ENCODE results near the gene DDI2.
A peak's percentile ranks its signal among the peaks of the same experiment; 100 is the strongest.
"Not testable (repeated sequence)": the region's sequence is repeated elsewhere in the genome, so short reads cannot be mapped to it uniquely, and the experiment has no call there.

The DDI2 gene

DNA sequence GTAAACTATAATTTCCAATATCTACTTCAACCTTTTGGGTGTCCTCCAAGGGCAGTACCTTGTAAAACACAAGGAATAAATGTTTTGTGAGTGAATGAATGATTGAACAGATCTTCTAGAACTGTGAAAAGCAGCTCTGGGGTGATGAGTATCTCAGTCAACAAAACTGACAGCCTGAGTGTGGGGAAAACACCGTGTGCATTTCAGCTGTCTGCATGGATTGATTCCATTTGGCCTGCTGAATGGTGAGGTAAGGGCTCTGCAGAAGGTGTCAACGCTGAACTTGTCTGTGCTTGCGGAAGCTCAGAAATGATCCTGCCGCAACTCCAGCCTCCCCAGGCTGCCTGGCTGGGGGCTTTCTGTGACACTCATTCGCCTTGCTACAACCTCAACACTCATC, 25.0 kb upstream of the DDI2 start:
- ATAC-seq (ENCODE audit: low read depth): no peak

GRCh38 chr1:15595809-15596617, 21.2 kb upstream of the DDI2 start:
- no peak overlapping the region for H3K4me3 Mint-ChIP-seq
- no peaks in the 10 kb centered on the region for H3K27me3 Mint-ChIP-seq
- H3K27ac Mint-ChIP-seq: no peak overlapping the region
- DNase-seq (ENCODE audit: low spot score in 2 of 2) (no peak), ATAC-seq (ENCODE audit: low read depth) (no peak)
- H3K4me1 Mint-ChIP-seq: no peaks in the 10 kb centered on the region
- no peaks in the 10 kb centered on the region for H3K9me3 Mint-ChIP-seq
- H3K36me3 Mint-ChIP-seq: no peaks in the 10 kb centered on the region

More for the DNA sequence above, 25.0 kb upstream of the DDI2 start:
- Mint-ChIP-seq H3K36me3 (peaks cover 8% of the 10 kb centered on the region), H3K4me3 (no peak overlapping the region), H3K27me3 (no peaks in the 10 kb centered on the region), H3K27ac (no peak overlapping the region), H3K4me1 (peaks cover under 1% of the 10 kb centered on the region), H3K9me3 (no peaks in the 10 kb centered on the region)
- DNase-seq (ENCODE audit: low spot score in 2 of 2): no peak

DNA sequence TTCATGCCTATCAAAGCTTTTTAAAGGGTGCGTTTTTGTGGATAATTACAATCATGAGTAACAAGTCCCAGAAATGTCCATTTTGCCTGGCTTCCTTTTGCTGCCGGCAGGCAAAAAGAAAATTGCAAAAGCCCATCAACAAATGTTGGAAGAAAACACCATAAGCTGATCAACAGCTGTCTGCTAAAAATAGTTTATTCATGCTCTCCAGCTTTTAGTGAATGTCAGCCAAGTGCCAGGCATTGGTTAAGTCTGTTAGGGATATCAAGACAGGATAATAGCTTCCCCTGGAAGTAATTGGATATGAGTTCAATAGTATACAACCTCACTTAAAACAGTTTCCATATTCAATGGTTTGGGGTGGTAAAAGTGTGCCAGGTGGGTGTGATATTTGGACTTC, 18.8 kb upstream of the DDI2 start:
- DNase-seq (ENCODE audit: low spot score in 2 of 2): no peak
- Mint-ChIP-seq H3K9me3 (no peaks in the 10 kb centered on the region), H3K4me1 (peaks cover 2% of the 10 kb centered on the region), H3K36me3 (no peaks in the 10 kb centered on the region), H3K27me3 (no peaks in the 10 kb centered on the region), H3K27ac (no peak overlapping the region), H3K4me3 (no peak overlapping the region)
- no peak for ATAC-seq (ENCODE audit: low read depth)

- DNase-seq (ENCODE audit: low spot score in 2 of 2): peak; percentile 82 to 88
- no peaks in the 10 kb centered on the region for H3K36me3 Mint-ChIP-seq
- peaks cover 5% of the 10 kb centered on the region for H3K4me1 Mint-ChIP-seq
- peak; percentile 98 for ATAC-seq (ENCODE audit: low read depth)
- no peaks in the 10 kb centered on the region for H3K27me3 Mint-ChIP-seq
- peak overlapping the region; percentile 86 for H3K4me3 Mint-ChIP-seq
- H3K9me3 Mint-ChIP-seq: no peaks in the 10 kb centered on the region
- H3K27ac Mint-ChIP-seq: peak overlapping the region; percentile 86
Observed at GRCh38 chr1:15603050-15603965, 13.9 kb upstream of the DDI2 start.

DNA sequence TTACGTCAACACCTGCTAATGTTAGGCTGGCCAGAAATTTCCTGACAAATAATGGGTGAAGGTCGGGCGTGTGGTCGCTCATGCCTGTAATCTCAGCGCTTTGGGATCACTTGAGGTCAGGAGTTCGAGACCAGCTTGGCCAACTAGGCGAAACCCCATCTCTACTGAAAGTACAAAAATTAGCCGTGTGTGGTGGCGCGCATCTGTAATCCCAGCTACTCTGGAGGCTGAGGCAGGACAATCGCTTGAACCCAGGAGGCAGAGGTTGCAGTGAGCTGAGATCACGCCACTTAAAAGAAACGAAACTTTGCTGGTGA, 13.3 kb upstream of the DDI2 start:
- not testable (repeated sequence) for H3K27me3 Mint-ChIP-seq; H3K36me3 Mint-ChIP-seq; H3K4me1 Mint-ChIP-seq; DNase-seq (ENCODE audit: low spot score in 2 of 2); H3K9me3 Mint-ChIP-seq; ATAC-seq (ENCODE audit: low read depth)
- peak overlapping the region; percentile 86 for H3K27ac Mint-ChIP-seq
- peak overlapping the region; percentile 86 for H3K4me3 Mint-ChIP-seq

GRCh38 chr1:15604400-15604799, 12.9 kb upstream of the DDI2 start:
- not testable (repeated sequence) for H3K36me3 Mint-ChIP-seq; H3K27ac Mint-ChIP-seq; H3K27me3 Mint-ChIP-seq; H3K4me3 Mint-ChIP-seq; DNase-seq (ENCODE audit: low spot score in 2 of 2); H3K9me3 Mint-ChIP-seq; H3K4me1 Mint-ChIP-seq; ATAC-seq (ENCODE audit: low read depth)

GRCh38 chr1:15605398-15606383, 11.6 kb upstream of the DDI2 start:
- Mint-ChIP-seq H3K36me3 (no peaks in the 10 kb centered on the region), H3K27me3 (no peaks in the 10 kb centered on the region), H3K9me3 (no peaks in the 10 kb centered on the region), H3K27ac (no peak overlapping the region), H3K4me1 (peaks cover 5% of the 10 kb centered on the region), H3K4me3 (no peak overlapping the region)
- no peak for DNase-seq (ENCODE audit: low spot score in 2 of 2)
- ATAC-seq (ENCODE audit: low read depth): no peak

GRCh38 chr1:15609631-15610030, 7.6 kb upstream of the DDI2 start:
- Mint-ChIP-seq H3K27ac (no peak overlapping the region), H3K27me3 (no peaks in the 10 kb centered on the region)

DNA sequence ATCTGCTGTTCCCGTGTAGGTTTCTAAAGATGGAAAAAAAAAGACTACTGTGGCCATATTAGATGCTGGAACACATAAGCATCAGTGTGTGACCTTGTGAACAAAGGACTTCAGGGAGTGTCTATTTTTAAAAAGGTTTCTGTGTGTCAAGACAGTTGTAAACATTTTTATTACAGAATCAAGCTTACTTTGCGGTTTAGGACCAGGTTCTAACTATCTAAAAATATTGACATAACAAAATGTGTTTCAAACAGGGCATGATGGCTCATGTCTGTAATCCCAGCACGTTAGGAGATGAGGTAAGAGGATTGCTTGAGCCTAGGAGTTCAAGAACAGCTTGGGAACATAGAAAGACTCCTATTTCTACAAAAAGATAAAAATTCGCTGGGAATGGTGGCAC, 7.1 kb upstream of the DDI2 start:
- ATAC-seq (ENCODE audit: low read depth) (no peak), DNase-seq (ENCODE audit: low spot score in 2 of 2) (no peak)
- Mint-ChIP-seq H3K4me3 (no peak overlapping the region), H3K4me1 (no peaks in the 10 kb centered on the region), H3K27ac (no peak overlapping the region), H3K27me3 (no peaks in the 10 kb centered on the region), H3K9me3 (no peaks in the 10 kb centered on the region), H3K36me3 (no peaks in the 10 kb centered on the region)

More at GRCh38 chr1:15609631-15610030, 7.6 kb upstream of the DDI2 start:
- DNase-seq (ENCODE audit: low spot score in 2 of 2) (no peak), ATAC-seq (ENCODE audit: low read depth) (no peak)
- Mint-ChIP-seq H3K9me3 (no peaks in the 10 kb centered on the region), H3K36me3 (no peaks in the 10 kb centered on the region), H3K4me3 (no peak overlapping the region), H3K4me1 (no peaks in the 10 kb centered on the region)

- H3K27ac Mint-ChIP-seq: peak overlapping the region; percentile 95
- DNase-seq (ENCODE audit: low spot score in 2 of 2) (no peak), ATAC-seq (ENCODE audit: low read depth) (peak; percentile 29)
Observed at GRCh38 chr1:15616373-15617172, 685 bp upstream of the DDI2 start.

GRCh38 chr1:15618077-15618654, 908 bp downstream of the DDI2 start:
- no peak for DNase-seq (ENCODE audit: low spot score in 2 of 2)
- Mint-ChIP-seq H3K4me1 (peaks cover 35% of the 10 kb centered on the region), H3K9me3 (no peaks in the 10 kb centered on the region), H3K36me3 (peaks cover 5% of the 10 kb centered on the region), H3K27ac (peak overlapping the region; percentile 95), H3K4me3 (peak overlapping the region; percentile 95), H3K27me3 (no peaks in the 10 kb centered on the region)
- ATAC-seq (ENCODE audit: low read depth): peak; percentile 21

More at GRCh38 chr1:15616373-15617172, 685 bp upstream of the DDI2 start:
- H3K4me3 Mint-ChIP-seq: peak overlapping the region; percentile 95
- no peaks in the 10 kb centered on the region for H3K9me3 Mint-ChIP-seq
- H3K4me1 Mint-ChIP-seq: peaks cover 26% of the 10 kb centered on the region
- H3K27me3 Mint-ChIP-seq: no peaks in the 10 kb centered on the region
- H3K36me3 Mint-ChIP-seq: no peaks in the 10 kb centered on the region

GRCh38 chr1:15618655-15619525, 1.6 kb downstream of the DDI2 start:
- Mint-ChIP-seq H3K9me3 (no peaks in the 10 kb centered on the region), H3K27me3 (no peaks in the 10 kb centered on the region), H3K4me3 (peak overlapping the region; percentile 95), H3K27ac (peak overlapping the region; percentile 95), H3K4me1 (peaks cover 35% of the 10 kb centered on the region), H3K36me3 (peaks cover 5% of the 10 kb centered on the region)
- no peak for ATAC-seq (ENCODE audit: low read depth)
- DNase-seq (ENCODE audit: low spot score in 2 of 2): no peak
